ENCODE data around the gene ADAMTS17. TPM values are rescaled to one million over a fixed set of nuclear protein-coding genes. Genes with fewer than 3 reads are reported as not detected.

ADAMTS17 gene
- total and polyA plus RNA-seq, 9 of the 15 experiments (the other 6 are each of a cell fraction or from before 2014, with no cell fraction given) = 0.01 to 0.14 (median 0.07) TPM; not detected in 6

- TF ChIP-seq MGA (IDR thresholded peaks at IDR 0.05) = peak; percentile 56
- peak; percentile 82 for TF ChIP-seq JUND (IDR thresholded peaks at IDR 0.05; ENCODE audit: borderline replicate concordance, low read depth, low read length)
- TF ChIP-seq JUND (tag; IDR thresholded peaks at IDR 0.05; ENCODE audit: borderline replicate concordance, low read depth, low read length) = peak; percentile 61; the same call in 2 of the 3 replicates
- TF ChIP-seq PTBP1 (IDR thresholded peaks at IDR 0.05; ENCODE audit: low read depth, low read length) = no peak
- no peak for TF ChIP-seq SMAD1 (IDR thresholded peaks at IDR 0.05; ENCODE audit: low read depth, low read length, partially characterized antibody)
- TF ChIP-seq MEF2D (tag; conservative IDR thresholded peaks at IDR 0.05; ENCODE audit: low read depth) = no peak
- no peak for TF ChIP-seq ZNF212 (CRISPR knock-in tag; IDR thresholded peaks at IDR 0.05)
- peak; percentile 91 for TF ChIP-seq FOSL1 (tag; conservative IDR thresholded peaks at IDR 0.05)
- TF ChIP-seq ZNF551 (CRISPR knock-in tag; IDR thresholded peaks at IDR 0.05) = no peak
- TF ChIP-seq NEUROD1 (IDR thresholded peaks at IDR 0.05; ENCODE audit: borderline replicate concordance, low read depth, low read length, partially characterized antibody) = no peak
- TF ChIP-seq HNRNPUL1 (IDR thresholded peaks at IDR 0.05; ENCODE audit: low read length) = no peak
- TF ChIP-seq EP300 (IDR thresholded peaks at IDR 0.05; ENCODE audit: low read length) = no peak
- TF ChIP-seq TAL1 (IDR thresholded peaks at IDR 0.05) = peak; percentile 19; the same call in 1 of the 2 replicates
- TF ChIP-seq ZNF175 (CRISPR knock-in tag; IDR thresholded peaks at IDR 0.05; ENCODE audit: low read depth) = peak; percentile 52; the same call in 1 of the 2 replicates
Observed at GRCh38 chr15:100111125-100112060, 230.4 kb downstream of the ADAMTS17 start (continued).
